ENCODE measurements around the gene MRPL24.
"Not testable (repeated sequence)": the region's sequence is repeated elsewhere in the genome, so short reads cannot be mapped to it uniquely, and the experiment has no call there.

Gene MRPL24

GRCh38 chr1:156760092-156760795 lies 19.4 kb upstream of the MRPL24 start:
- DNase-seq: no peak

GRCh38 chr1:156757572-156758253 lies 16.8 kb upstream of the MRPL24 start:
- not testable (repeated sequence) for DNase-seq

- DNase-seq: no peak
Measured at GRCh38 chr1:156756355-156756754, 15.5 kb upstream of the MRPL24 start.

- DNase-seq: no peak
Measured at GRCh38 chr1:156755527-156755950, 14.7 kb upstream of the MRPL24 start.

GRCh38 chr1:156754219-156754618 lies 13.3 kb upstream of the MRPL24 start:
- DNase-seq: no peak

GRCh38 chr1:156752843-156753482 lies 12.1 kb upstream of the MRPL24 start:
- DNase-seq: no peak

- DNase-seq: peak; percentile 98
Measured at GRCh38 chr1:156751757-156752481, 11.0 kb upstream of the MRPL24 start.

GRCh38 chr1:156751451-156751756 lies 10.5 kb upstream of the MRPL24 start, which contains the start of gene HDGF:
TSS of gene HDGF (minus strand) at chr1:156751675. CDS start at chr1:156751429, 246 bp downstream.
- DNase-seq: no peak

- peak; percentile 48 for DNase-seq
Measured at GRCh38 chr1:156750711-156751450, 10.0 kb upstream of the MRPL24 start.

GRCh38 chr1:156750191-156750672 lies 9.3 kb upstream of the MRPL24 start:
- peak; percentile 59 for DNase-seq

- no peak for DNase-seq
Measured at GRCh38 chr1:156749419-156750118, 8.7 kb upstream of the MRPL24 start.

- DNase-seq: peak; percentile 15
Measured at GRCh38 chr1:156748670-156749418, 8.0 kb upstream of the MRPL24 start.

GRCh38 chr1:156747742-156748669 lies 7.1 kb upstream of the MRPL24 start:
- DNase-seq: no peak

- peak; percentile 65 for DNase-seq
Measured at GRCh38 chr1:156746728-156747631, 6.1 kb upstream of the MRPL24 start.

- DNase-seq: no peak
Measured at GRCh38 chr1:156746406-156746727, 5.5 kb upstream of the MRPL24 start.

- DNase-seq: no peak
Measured at GRCh38 chr1:156745881-156746280, 5.0 kb upstream of the MRPL24 start.

GRCh38 chr1:156744786-156745419 lies 4.0 kb upstream of the MRPL24 start:
- DNase-seq: no peak

- DNase-seq: no peak
Measured at GRCh38 chr1:156744344-156744743, 3.5 kb upstream of the MRPL24 start.
